Endodermal cell (in vitro differentiated cells): ENCODE measurements around the gene RNF111. TPM values are rescaled to one million over a fixed set of nuclear protein-coding genes. Genes with fewer than 3 reads are reported as not detected.
A peak's percentile ranks its signal among the peaks of the same experiment; 100 is the strongest.
"Not testable (repeated sequence)": the region's sequence is repeated elsewhere in the genome, so short reads cannot be mapped to it uniquely, and the experiment has no call there.

Experiments used
- DNase-seq: peaks from one replicate; pipeline ENCODE4 v3.0.0-alpha.2; 2017
- H3K27ac ChIP-seq: 2 replicates; pipeline ENCODE4 v1.5.1; 2013; ENCODE audit warnings: mild to moderate bottlenecking, low read depth, low read length, moderate library complexity
- H3K27me3 ChIP-seq: 2 replicates; pipeline ENCODE4 v1.6.1; 2013; ENCODE audit warnings: mild to moderate bottlenecking, low read length, moderate library complexity; ENCODE audit not compliant: insufficient read depth, control insufficient read depth, poor library complexity, severe bottlenecking
- H3K36me3 ChIP-seq: 2 replicates; pipeline ENCODE4 v1.7.0; 2013; ENCODE audit warnings: mild to moderate bottlenecking, low read length, moderate library complexity; ENCODE audit not compliant: control insufficient read depth, insufficient read depth
- H3K4me1 ChIP-seq: one replicate; pipeline ENCODE4 v1.7.0; 2013; ENCODE audit warnings: low read length; ENCODE audit not compliant: control insufficient read depth, insufficient read depth
- H3K4me3 ChIP-seq: 2 replicates; pipeline ENCODE4 v1.5.1; 2013; ENCODE audit warnings: mild to moderate bottlenecking, low read length, moderate library complexity
- H3K9ac ChIP-seq: 2 replicates; pipeline ENCODE4 v1.6.1; 2013; ENCODE audit warnings: mild to moderate bottlenecking, low read length, moderate library complexity; ENCODE audit not compliant: poor library complexity, severe bottlenecking; ENCODE audit errors: extremely low read depth
- H3K9me3 ChIP-seq: 2 replicates; pipeline ENCODE4 v1.6.1; 2013; ENCODE audit warnings: mild to moderate bottlenecking, low read length, moderate library complexity; ENCODE audit not compliant: control insufficient read depth
- H3K27ac Mint-ChIP-seq: 2 replicates; pipeline ENCODE4 v1.8.0; 2020; ENCODE audit warnings: mixed read lengths
- H3K27me3 Mint-ChIP-seq: 2 replicates; pipeline ENCODE4 v1.8.0; 2021; ENCODE audit warnings: mild to moderate bottlenecking, mixed read lengths; ENCODE audit not compliant: insufficient read depth
- H3K36me3 Mint-ChIP-seq: 2 replicates; pipeline ENCODE4 v1.8.0; 2020; ENCODE audit warnings: low read depth, mixed read lengths
- H3K4me1 Mint-ChIP-seq: 2 replicates; pipeline ENCODE4 v1.8.0; 2020; ENCODE audit warnings: mixed read lengths
- H3K4me3 Mint-ChIP-seq: 2 replicates; pipeline ENCODE4 v1.8.0; 2020; ENCODE audit warnings: mild to moderate bottlenecking, moderate library complexity, mixed read lengths
- H3K9me3 Mint-ChIP-seq: 2 replicates; pipeline ENCODE4 v1.8.0; 2020; ENCODE audit warnings: mild to moderate bottlenecking, mixed read lengths
- WGBS, 2 experiments: methylation state at CpG; one replicate each; pipeline versions ENCODE4 v1.1.5 to v1.1.7; 2013; ENCODE audit warnings: missing lambda C conversion rate in 2 of 2, mixed read lengths in 1 of 2; ENCODE audit not compliant: insufficient coverage in 1 of 2, insufficient read length in 1 of 2; 5-methylcytosine and 5-hydroxymethylcytosine counted together
- total RNA-seq, 2 donors: library from RNA; stranded (reverse); fragmentation: NEBNext Ultra II Directional in 1 of 2; extraction: Animal tissue kit (Norgen Biotek cat#: 25700) in 1 of 2; gene quantifications; 2 replicates in 1 of 2; 3 replicates in 1 of 2; pipeline ENCODE4 v1.2.1, GENCODE V29; 2021
- TF ChIP-seq, protein P1 (sequence below): fragments of 200-600 bp; sonication (generic); conservative IDR thresholded peaks from 2 replicates; pipeline ENCODE4 v1.5.0; 2021; ENCODE audit warnings: antibody characterized with exemption, mild to moderate bottlenecking

Gene RNF111
- total RNA-seq, 2 donors from 2014 or later = 31.6 to 31.9 TPM

DNA sequence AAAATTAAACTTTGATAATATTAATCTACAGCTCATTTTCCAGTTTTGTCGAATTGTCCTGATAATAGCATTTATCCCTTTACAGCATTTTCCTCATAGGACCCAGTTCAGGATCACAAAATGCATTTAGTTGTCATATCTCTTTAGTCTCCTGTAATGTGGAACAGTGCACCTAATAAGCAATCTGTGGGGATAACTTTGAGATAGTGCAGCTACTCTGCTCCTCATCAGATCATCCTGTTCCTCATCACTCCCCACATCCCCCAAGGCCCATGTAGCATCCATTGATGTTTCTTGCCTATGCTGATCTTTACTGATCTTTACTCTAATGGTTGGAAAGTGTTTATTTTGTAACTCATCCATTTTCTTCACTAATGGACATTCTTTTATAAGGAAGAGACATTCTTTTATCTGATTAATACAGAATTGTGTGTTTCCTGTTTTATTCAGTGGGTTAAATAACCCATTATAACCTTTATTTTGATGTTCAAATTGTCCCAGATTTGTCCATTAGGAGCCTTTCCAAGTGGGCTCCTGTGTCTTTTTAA is 7.5 kb downstream of the RNF111 start:
- H3K36me3 ChIP-seq = peaks cover 35% of the 10 kb centered on the region
- Mint-ChIP-seq H3K36me3 (peaks cover 30% of the 10 kb centered on the region), H3K27me3 (no peaks in the 10 kb centered on the region), H3K27ac (no peak overlapping the region), H3K4me1 (peaks cover 4% of the 10 kb centered on the region), H3K4me3 (no peak overlapping the region), H3K9me3 (no peaks in the 10 kb centered on the region)
- no peak overlapping the region for H3K9ac ChIP-seq
- H3K27me3 ChIP-seq = no peaks in the 10 kb centered on the region
- no peak overlapping the region for H3K27ac ChIP-seq
- no peaks in the 10 kb centered on the region for H3K9me3 ChIP-seq
- 89 to 94% methylated on average over 1 of the region's 1 CpG for WGBS, 2 experiments
- peaks cover 2% of the 10 kb centered on the region for H3K4me1 ChIP-seq
- no peak overlapping the region for H3K4me3 ChIP-seq
- TF ChIP-seq, protein P1, sequence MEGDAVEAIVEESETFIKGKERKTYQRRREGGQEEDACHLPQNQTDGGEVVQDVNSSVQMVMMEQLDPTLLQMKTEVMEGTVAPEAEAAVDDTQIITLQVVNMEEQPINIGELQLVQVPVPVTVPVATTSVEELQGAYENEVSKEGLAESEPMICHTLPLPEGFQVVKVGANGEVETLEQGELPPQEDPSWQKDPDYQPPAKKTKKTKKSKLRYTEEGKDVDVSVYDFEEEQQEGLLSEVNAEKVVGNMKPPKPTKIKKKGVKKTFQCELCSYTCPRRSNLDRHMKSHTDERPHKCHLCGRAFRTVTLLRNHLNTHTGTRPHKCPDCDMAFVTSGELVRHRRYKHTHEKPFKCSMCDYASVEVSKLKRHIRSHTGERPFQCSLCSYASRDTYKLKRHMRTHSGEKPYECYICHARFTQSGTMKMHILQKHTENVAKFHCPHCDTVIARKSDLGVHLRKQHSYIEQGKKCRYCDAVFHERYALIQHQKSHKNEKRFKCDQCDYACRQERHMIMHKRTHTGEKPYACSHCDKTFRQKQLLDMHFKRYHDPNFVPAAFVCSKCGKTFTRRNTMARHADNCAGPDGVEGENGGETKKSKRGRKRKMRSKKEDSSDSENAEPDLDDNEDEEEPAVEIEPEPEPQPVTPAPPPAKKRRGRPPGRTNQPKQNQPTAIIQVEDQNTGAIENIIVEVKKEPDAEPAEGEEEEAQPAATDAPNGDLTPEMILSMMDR = no peak
- no peak for DNase-seq

DNA sequence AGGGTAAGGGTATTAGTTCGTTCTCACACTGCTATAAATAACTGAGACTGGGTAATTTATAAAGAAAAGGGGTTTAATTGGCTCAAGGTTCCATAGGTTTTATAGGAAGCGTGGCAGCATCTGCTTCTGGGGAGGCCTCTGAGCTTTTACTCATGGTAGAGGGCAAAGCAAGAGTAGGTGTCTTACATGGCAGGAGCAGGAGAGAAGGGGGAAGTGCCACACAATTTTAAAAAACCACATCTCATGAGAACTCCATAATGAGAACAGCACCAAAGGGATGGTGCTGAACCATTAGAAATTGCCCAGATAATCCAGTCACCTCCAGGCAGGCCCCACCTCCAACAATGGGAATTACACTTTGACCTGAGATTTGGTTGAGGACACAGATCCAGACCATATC is 12.2 kb downstream of the RNF111 start:
- H3K36me3 ChIP-seq = peaks cover 14% of the 10 kb centered on the region
- TF ChIP-seq, protein P1 = no peak
- H3K4me3 ChIP-seq = no peak overlapping the region
- no peaks in the 10 kb centered on the region for H3K4me1 ChIP-seq
- Mint-ChIP-seq H3K4me3 (no peak overlapping the region), H3K27ac (no peak overlapping the region), H3K4me1 (peaks cover 3% of the 10 kb centered on the region), H3K36me3 (peaks cover 8% of the 10 kb centered on the region), H3K9me3 (no peaks in the 10 kb centered on the region), H3K27me3 (no peaks in the 10 kb centered on the region)
- no peak for DNase-seq
- H3K27ac ChIP-seq = no peak overlapping the region
- 95 to 96% methylated on average over 2 of the region's 2 CpGs for WGBS, 2 experiments
- H3K9me3 ChIP-seq = no peaks in the 10 kb centered on the region
- H3K27me3 ChIP-seq = no peaks in the 10 kb centered on the region
- no peak overlapping the region for H3K9ac ChIP-seq

- 90 to 97% methylated on average over 6 to 10 of the region's 10 CpGs for WGBS, 2 experiments
- DNase-seq, H3K4me3 ChIP-seq, H3K4me1 ChIP-seq, H3K4me3 Mint-ChIP-seq, H3K27ac Mint-ChIP-seq, H3K4me1 Mint-ChIP-seq, H3K36me3 Mint-ChIP-seq, H3K9ac ChIP-seq, H3K27ac ChIP-seq, H3K9me3 Mint-ChIP-seq, H3K27me3 ChIP-seq, H3K9me3 ChIP-seq, H3K27me3 Mint-ChIP-seq: not testable (repeated sequence)
- H3K36me3 ChIP-seq = peaks cover 17% of the 10 kb centered on the region
- TF ChIP-seq, protein P1 = peak; percentile 45
These were observed 12.8 kb downstream of the RNF111 start for GRCh38 chr15:59000251-59000650.
